AG09309 (cell line): ENCODE data around the gene AK8.

Source experiments
- DNase-seq: peaks from one replicate; pipeline ENCODE4 v3.0.0-alpha.2; 2010; ENCODE audit warnings: low read depth
- H3K4me3 ChIP-seq: 2 replicates; pipeline ENCODE4 v1.5.1; 2011; ENCODE audit warnings: mild to moderate bottlenecking, low read depth, low read length, moderate library complexity; ENCODE audit not compliant: control insufficient read depth
- TF ChIP-seq, protein P1 (sequence below): IDR thresholded peaks from 2 replicates; pipeline ENCODE4 v1.5.1; 2011; ENCODE audit warnings: mild to moderate bottlenecking, low read depth, low read length, inconsistent platforms; ENCODE audit not compliant: insufficient read depth, control insufficient read depth; ENCODE audit errors: missing control alignments

The AK8 gene

DNA sequence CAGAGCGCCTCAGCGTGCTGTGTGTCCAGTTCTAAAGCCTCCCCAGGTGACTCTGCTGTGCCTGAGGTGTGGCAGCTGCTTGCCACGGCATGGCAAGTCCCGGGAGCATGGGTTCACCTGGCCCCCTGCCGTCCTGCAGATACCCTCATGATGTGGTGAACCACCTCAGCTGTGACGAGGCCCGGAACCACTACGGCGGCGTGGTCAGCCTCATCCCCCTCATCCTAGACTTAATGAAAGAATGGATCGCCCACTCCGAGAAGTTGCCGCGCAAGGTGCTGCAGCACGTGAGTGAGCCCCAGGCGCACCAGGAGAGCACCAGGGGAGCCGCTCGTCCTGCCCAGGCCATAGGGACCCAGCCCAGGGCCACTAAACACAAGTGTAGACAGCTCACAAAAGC is 10.1 kb upstream of the AK8 start:
- no peak for DNase-seq
- no peak overlapping the region for H3K4me3 ChIP-seq
- TF ChIP-seq, protein P1, sequence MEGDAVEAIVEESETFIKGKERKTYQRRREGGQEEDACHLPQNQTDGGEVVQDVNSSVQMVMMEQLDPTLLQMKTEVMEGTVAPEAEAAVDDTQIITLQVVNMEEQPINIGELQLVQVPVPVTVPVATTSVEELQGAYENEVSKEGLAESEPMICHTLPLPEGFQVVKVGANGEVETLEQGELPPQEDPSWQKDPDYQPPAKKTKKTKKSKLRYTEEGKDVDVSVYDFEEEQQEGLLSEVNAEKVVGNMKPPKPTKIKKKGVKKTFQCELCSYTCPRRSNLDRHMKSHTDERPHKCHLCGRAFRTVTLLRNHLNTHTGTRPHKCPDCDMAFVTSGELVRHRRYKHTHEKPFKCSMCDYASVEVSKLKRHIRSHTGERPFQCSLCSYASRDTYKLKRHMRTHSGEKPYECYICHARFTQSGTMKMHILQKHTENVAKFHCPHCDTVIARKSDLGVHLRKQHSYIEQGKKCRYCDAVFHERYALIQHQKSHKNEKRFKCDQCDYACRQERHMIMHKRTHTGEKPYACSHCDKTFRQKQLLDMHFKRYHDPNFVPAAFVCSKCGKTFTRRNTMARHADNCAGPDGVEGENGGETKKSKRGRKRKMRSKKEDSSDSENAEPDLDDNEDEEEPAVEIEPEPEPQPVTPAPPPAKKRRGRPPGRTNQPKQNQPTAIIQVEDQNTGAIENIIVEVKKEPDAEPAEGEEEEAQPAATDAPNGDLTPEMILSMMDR, result no peak

DNA sequence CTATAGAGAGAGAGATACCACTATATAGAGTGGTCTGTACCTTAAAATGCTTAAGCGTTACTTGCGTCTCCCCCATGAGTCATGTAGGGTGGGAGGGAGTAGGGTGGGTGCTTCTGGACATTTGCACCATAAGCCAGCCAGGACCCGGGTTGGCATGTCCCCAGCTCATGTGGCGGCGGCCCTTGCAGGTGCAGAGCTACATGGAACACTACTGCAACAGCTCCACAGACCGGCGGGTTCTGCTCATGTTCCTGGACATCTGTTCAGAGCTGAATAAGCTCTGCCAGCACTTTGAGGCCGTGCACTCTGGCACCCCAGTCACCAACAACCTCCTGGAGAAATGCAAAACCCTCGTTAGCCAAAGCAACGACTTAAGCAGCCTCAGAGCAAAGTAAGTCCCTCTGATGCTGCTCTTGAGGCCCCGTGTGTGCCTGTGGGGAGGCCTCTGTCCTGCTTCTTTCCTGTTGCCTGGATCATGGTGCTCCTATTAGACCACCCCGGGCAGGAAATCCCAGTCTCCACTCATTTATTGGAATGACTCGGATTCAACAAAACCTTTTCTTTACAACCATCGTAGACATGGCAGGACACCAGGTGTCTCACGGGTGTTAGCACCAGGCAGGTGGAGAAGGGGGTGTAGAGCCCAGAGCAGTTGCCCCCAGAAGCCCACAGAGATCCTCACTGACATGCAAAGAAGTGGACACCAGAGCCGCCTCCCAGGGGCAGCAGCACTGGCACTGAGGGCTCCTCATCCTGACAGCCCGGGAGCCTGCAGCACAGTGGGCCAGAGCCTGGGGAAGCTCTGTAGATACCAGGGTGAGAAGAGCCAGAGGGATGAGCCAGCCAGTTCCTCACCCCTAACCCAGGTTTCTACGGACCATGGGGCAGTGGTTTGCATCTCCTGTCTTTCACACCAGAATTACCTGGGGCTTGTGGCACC is 9.4 kb upstream of the AK8 start:
- no peak for DNase-seq
- TF ChIP-seq, protein P1, result no peak
- H3K4me3 ChIP-seq, result no peak overlapping the region

DNA sequence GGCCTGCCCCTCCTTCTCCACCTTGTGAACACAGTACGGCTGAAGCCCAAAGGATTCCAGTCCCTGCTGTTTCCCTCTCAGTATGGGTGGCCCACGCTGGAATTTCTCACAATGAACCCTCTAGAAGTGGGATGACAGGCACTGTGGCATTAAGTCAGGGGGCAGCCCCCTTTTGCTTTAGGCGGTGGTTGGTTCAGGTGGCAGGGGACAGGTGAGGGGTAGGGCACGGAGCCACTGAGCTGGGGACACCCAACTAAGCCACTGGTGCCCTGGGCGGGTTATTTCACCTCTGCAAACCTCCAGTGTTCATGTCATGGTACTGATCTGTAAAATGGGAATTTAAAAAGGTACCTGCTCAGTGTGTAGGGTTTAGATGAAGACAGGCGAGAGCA is 8.2 kb upstream of the AK8 start:
- TF ChIP-seq, protein P1, result no peak

DNA sequence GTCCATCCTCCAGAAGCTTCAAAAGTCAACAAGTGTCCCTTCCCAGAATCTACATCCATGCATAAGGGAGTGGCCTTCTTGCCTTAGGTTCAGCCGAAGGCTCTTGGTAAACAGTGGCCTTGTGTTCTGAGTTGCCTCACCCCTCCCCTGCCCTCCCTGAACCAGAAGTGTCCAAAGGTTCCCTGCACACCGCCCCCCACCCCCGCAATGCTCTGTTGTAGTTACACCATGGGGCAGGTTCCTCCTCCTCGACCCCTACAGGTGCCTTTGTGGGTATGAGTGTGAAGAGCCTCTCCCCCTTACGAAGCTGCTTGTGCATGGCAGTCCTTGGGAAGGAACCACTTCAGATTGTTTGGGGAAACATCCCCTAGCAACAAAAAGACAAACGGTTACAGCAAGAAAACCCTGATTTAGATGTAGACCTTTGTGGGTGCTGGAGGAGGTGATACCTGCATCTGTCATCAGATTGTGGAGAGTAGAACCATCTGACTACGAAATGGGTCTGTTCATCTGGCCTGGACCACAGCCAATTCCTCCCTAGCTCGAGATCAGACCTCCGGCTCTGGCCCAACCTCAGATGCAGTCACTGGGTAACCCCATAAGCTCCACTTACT is 7.7 kb upstream of the AK8 start:
- no peak for DNase-seq
- TF ChIP-seq, protein P1, result no peak
- H3K4me3 ChIP-seq, result no peak overlapping the region

More for the DNA sequence above, 8.2 kb upstream of the AK8 start:
- DNase-seq, result no peak
- H3K4me3 ChIP-seq, result no peak overlapping the region

DNA sequence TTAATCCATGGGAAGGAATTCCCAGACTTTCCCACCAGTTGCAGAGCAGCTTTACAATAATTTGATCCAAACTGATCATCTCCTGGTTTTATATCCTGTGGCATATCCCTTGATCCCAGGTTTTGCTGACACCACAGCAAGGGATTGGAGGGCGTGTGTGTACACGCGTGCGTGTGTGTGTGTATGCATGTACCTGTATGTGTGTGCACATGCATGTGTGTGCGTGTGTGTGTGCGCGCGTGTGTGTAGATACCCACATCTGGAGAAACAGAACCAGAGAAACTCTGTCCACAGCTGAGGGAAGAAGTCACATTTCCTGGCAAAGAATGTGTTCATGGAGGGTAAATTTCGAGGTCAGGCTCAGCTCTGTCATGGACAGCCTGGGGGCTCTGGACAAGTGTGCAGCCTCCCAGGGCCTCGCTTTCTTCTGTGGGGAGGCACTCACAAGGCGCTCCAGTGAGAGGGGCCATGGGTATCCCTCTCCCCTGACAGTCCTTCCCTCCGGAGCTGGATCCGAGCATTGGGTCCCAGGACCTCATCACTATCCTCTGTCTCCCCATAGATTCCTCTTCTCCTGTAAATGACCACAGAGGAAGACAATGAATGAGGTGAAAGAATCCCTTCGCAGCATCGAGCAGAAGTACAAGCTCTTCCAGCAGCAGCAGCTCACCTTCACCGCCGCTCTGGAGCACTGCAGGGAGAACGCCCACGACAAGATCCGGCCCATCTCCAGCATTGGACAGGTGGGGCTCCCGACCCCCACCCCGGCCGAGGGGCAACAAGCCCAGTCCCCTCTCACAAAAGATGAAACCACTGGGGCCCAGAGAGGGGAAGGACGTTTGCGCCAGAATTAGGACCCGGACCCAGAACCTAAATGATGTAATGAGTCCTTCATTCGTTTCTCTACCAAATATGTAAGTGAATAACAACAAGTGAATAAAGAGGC is 5.5 kb upstream of the AK8 start:
- H3K4me3 ChIP-seq, result no peak overlapping the region
- TF ChIP-seq, protein P1, result no peak
- DNase-seq, result no peak

DNA sequence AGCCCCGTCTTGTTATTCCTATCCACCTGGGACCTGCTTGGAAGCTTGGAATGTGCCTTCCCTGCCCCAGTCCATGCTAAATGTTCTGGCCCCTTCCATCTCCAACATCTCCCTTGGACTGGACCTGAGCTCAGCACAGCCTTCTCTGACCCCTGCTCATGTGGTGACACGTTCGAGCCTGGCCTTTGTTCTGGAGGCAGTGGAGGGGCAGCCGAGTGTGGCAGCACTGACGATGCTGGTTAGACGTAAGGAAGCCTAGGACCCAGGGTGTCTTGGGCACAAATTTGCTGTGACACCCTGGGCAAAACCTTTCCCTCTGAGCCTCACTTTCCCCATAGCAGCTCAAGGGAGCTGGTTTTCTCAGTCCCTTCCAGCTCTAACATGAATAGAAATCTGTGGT is 4.5 kb upstream of the AK8 start:
- TF ChIP-seq, protein P1, result no peak
- no peak for DNase-seq
- H3K4me3 ChIP-seq, result no peak overlapping the region
